ENCODE measurements around the gene MRPL12. TPM values are rescaled to one million over a fixed set of nuclear protein-coding genes. Genes with fewer than 3 reads are reported as not detected.

The MRPL12 gene
- total RNA-seq = 145 and 156 TPM in 2 replicates

GRCh38 chr17:81702934-81703746 is at the start of gene MRPL12:
MRPL12 (plus strand) TSS chr17:81703367; CDS start chr17:81703502, 135 bp downstream.

GRCh38 chr17:81656118-81656743 is 46.9 kb upstream of the MRPL12 start, which contains the start of gene PDE6G:
PDE6G (minus strand) TSS chr17:81656542; CDS start chr17:81653305, 3,237 bp downstream.

GRCh38 chr17:81666342-81667191 is 36.6 kb upstream of the MRPL12 start, which contains the start of the genes CCDC137 and OXLD1:
CCDC137 (plus strand) TSS chr17:81666737; CDS start chr17:81666767, 30 bp downstream.
OXLD1 (minus strand) TSS chr17:81666605; CDS start chr17:81666577, 28 bp downstream.

GRCh38 chr17:81683584-81684441 is 19.4 kb upstream of the MRPL12 start, which contains the start of the genes ARL16 and HGS:
ARL16 (minus strand) TSS chr17:81683797; CDS start chr17:81683753, 44 bp downstream.
HGS (plus strand) TSS chr17:81684011; CDS start chr17:81684067, 56 bp downstream.

GRCh38 chr17:81711814-81712467 is 8.8 kb downstream of the MRPL12 start, which contains the start of gene SLC25A10:
SLC25A10 (plus strand) TSS chr17:81712284; CDS start chr17:81712427, 143 bp downstream.

Other genes starting within 250 kb of the MRPL12 start
- 10,454 and 10,567 TPM in 2 replicates for gene ACTG1, start 190.6 kb upstream of the MRPL12 start, total RNA-seq
- 1.2 TPM in 1 of 2 replicates, not detected in the other for gene FSCN2, start 175.0 kb upstream of the MRPL12 start, total RNA-seq
- gene FAAP100, start 151.0 kb upstream of the MRPL12 start, total RNA-seq = 29.4 and 31.2 TPM in 2 replicates
- gene NPLOC4, start 66.3 kb upstream of the MRPL12 start, total RNA-seq = 79.1 and 89.9 TPM in 2 replicates
- 0.20 TPM in 1 of 2 replicates, not detected in the other for gene TSPAN10, start 66.2 kb upstream of the MRPL12 start, total RNA-seq
- 0.20 and 0.25 TPM in 2 replicates for gene PDE6G, start 46.8 kb upstream of the MRPL12 start, total RNA-seq
- 26.7 and 37.2 TPM in 2 replicates for gene OXLD1, start 36.8 kb upstream of the MRPL12 start, total RNA-seq
- gene CCDC137, start 36.6 kb upstream of the MRPL12 start, total RNA-seq = 21.9 and 22.1 TPM in 2 replicates
- gene ARL16, start 19.6 kb upstream of the MRPL12 start, total RNA-seq = 35.6 and 36.0 TPM in 2 replicates
- gene HGS, start 19.4 kb upstream of the MRPL12 start, total RNA-seq = 124 and 135 TPM in 2 replicates
- gene SLC25A10, start 8.9 kb downstream of the MRPL12 start, total RNA-seq = 27.1 and 32.0 TPM in 2 replicates
- not detected in 2 replicates for gene GCGR, start 100.8 kb downstream of the MRPL12 start, total RNA-seq
- 88.9 and 104 TPM in 2 replicates for gene MCRIP1, start 129.9 kb downstream of the MRPL12 start, total RNA-seq
- not detected in 2 replicates for gene PPP1R27, start 131.7 kb downstream of the MRPL12 start, total RNA-seq
- 1,689 and 1,862 TPM in 2 replicates for gene P4HB, start 157.2 kb downstream of the MRPL12 start, total RNA-seq
- 405 and 442 TPM in 2 replicates for gene ARHGDIA, start 168.0 kb downstream of the MRPL12 start, total RNA-seq
- gene ALYREF, start 188.2 kb downstream of the MRPL12 start, total RNA-seq = 270 and 274 TPM in 2 replicates
- gene ANAPC11, start 188.4 kb downstream of the MRPL12 start, total RNA-seq = 259 and 262 TPM in 2 replicates
- gene NPB, start 198.9 kb downstream of the MRPL12 start, total RNA-seq = 0.54 and 1.3 TPM in 2 replicates
- 51.8 and 57.0 TPM in 2 replicates for gene PCYT2, start 208.0 kb downstream of the MRPL12 start, total RNA-seq
- 15.3 and 18.3 TPM in 2 replicates for gene SIRT7, start 214.8 kb downstream of the MRPL12 start, total RNA-seq
- gene MAFG, start 224.4 kb downstream of the MRPL12 start, total RNA-seq = 22.3 and 23.3 TPM in 2 replicates
- 52.5 and 73.9 TPM in 2 replicates for gene PYCR1, start 233.9 kb downstream of the MRPL12 start, total RNA-seq
- not detected in 2 replicates for gene MYADML2, start 243.9 kb downstream of the MRPL12 start, total RNA-seq

All from mammary microvascular endothelial cell (primary cell).